ENCODE results near the gene RFX2. TPM values are rescaled to one million over a fixed set of nuclear protein-coding genes. Genes with fewer than 3 reads are reported as not detected.
A peak's percentile ranks its signal among the peaks of the same experiment; 100 is the strongest.
"Not testable (repeated sequence)": the region's sequence is repeated elsewhere in the genome, so short reads cannot be mapped to it uniquely, and the experiment has no call there.

RFX2 gene
- total RNA-seq, 1 experiment from 2014 or later = 2.9 TPM

DNA sequence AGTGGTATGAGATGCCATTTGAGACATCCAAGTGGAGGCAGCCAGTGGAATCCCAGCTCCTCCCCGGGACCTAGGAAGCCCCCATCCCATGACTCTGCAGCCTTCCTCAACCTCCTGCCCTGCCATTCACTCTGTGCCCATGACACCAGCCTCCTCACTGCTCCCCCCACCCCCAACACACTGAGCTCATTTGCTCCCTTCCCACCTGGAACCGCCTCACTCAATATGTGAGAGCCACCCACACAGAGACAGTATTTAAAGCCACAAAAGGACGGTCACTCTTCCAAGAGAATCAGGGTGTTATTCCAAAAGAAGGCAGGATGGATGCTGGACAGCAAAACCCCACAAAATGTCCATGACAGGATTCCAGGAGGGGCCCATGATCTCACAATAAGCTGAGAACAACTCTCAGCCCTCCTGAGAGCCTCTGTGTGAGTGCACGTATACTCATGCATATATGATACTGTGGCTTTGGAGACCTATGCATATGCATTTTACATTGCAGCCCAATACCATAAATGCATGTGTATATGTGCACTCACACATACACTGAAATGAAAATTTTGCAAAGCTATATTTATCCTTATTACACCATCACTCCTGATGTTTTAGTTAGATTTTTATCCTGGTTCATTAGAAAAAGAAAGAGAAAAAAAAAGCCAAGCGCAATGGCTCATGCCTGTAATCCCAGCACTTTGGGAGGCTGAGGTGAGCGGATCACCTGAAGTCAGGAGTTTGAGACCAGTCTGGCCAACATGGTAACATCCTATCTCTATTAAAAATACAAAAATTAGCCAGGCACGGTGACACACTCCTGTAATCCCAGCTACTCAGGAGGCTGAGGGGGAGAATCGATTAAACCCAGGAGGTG is 121.5 kb downstream of the RFX2 start:
- Histone ChIP-seq H3K27me3 (ENCODE audit: control insufficient read depth, insufficient read depth, low read length) (no peaks in the 10 kb centered on the region; the same call in 1 of the 2 replicates), H3K4me3 (ENCODE audit: insufficient read depth, low read depth, low read length) (no peak overlapping the region), H3K36me3 (replicated peaks; ENCODE audit: control insufficient read depth, insufficient read depth, low read length) (no peaks in the 10 kb centered on the region)
- no peak for DNase-seq

DNA sequence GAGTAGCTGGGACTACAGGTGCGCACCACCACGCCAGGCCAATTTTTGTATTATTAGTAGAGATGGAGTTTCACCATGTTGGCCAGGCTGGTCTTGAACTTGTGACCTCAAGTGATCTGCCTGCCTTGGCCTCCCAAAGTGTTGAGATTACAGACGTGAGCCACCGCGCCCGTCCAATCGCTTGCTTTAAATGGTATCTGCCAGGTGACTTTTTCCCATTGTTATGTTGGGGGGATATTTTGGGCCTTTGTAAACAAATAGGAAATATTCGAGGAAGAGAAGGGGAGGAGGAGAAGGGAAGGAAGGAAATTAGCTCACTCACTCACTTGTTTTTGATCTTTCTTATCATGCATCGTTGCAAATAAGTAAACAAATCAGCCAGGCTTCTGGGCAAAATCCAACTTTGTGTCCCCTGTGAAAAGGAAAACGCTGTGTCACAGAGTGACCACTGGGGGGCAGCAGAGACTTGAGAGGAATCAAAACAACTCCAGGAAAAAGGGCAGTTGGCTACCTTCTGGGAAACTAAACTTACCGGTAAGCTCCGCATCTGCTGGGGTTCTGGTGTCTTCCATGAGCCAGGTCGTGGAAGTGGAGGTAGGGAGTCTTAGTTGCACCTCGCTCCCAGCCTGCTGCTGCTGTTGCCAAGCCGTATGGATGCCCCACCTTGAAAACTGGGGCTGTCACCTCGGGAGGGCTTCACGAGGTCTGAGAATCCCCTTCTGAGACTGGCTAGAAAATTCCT is 123.1 kb downstream of the RFX2 start:
- H3K27me3 ChIP-seq (ENCODE audit: control insufficient read depth, insufficient read depth, low read length) = no peaks in the 10 kb centered on the region; the same call in 1 of the 2 replicates
- DNase-seq = peak; percentile 82
- no peak overlapping the region for H3K4me3 ChIP-seq (ENCODE audit: insufficient read depth, low read depth, low read length)
- no peaks in the 10 kb centered on the region for H3K36me3 ChIP-seq (replicated peaks; ENCODE audit: control insufficient read depth, insufficient read depth, low read length)

DNA sequence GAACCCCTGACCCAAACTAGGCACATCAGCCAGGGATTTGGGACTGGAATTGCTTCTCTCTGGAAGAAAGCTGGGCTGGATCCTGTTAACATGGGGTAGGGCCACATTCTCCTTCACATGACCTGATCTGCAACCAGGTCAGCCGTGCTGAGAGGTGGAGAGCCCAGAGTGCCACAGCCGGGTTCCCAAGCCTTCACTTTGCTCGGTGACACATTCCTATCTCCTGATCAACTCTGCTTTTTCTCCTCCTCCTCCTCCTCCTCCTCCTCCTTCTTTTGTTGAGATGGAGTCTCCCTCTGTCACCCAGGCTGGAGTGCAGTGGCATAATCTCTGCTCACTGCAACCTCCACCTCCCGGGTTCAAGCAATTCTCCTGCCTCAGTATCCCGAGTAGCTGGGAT is 124.5 kb downstream of the RFX2 start:
- not testable (repeated sequence) for DNase-seq; H3K27me3 ChIP-seq (ENCODE audit: control insufficient read depth, insufficient read depth, low read length); H3K36me3 ChIP-seq (replicated peaks; ENCODE audit: control insufficient read depth, insufficient read depth, low read length); H3K4me3 ChIP-seq (ENCODE audit: insufficient read depth, low read depth, low read length)

DNA sequence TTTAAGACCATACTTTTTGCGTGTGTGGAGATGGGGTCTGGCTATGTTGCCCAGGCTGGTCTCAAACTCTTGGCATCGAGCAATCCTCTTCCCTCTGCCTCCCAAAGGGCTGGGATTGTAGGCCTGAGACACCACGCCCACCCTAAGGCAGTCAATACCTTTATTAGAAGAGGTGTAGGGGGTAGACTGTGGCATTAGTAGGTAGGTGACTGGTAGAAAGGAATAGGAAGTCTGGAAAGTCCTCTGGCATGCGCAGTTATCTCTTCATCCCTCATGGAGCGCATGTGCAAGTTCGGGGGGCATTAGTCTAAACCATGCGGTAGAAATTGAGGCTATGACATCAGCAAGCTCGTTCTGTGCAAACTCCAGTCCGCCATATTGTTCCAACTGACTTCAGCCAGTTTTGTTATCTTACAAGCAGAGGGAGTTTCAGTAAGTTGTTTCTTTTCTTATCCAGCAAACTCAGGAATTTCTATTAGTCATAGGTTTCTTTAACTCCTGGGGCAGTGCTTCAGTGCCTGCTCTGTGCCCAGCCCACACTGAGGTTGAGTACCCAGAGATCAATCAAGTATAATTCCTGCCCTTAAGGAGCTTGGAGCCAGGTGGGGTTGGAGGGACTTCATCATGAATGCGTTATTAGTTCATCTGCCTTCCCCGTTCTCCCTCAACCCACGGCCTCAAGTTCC is 125.1 kb downstream of the RFX2 start:
- H3K4me3 ChIP-seq (ENCODE audit: insufficient read depth, low read depth, low read length) = no peak overlapping the region
- no peak for DNase-seq
- no peaks in the 10 kb centered on the region for H3K36me3 ChIP-seq (replicated peaks; ENCODE audit: control insufficient read depth, insufficient read depth, low read length)
- no peaks in the 10 kb centered on the region; the same call in 1 of the 2 replicates for H3K27me3 ChIP-seq (ENCODE audit: control insufficient read depth, insufficient read depth, low read length)

DNA sequence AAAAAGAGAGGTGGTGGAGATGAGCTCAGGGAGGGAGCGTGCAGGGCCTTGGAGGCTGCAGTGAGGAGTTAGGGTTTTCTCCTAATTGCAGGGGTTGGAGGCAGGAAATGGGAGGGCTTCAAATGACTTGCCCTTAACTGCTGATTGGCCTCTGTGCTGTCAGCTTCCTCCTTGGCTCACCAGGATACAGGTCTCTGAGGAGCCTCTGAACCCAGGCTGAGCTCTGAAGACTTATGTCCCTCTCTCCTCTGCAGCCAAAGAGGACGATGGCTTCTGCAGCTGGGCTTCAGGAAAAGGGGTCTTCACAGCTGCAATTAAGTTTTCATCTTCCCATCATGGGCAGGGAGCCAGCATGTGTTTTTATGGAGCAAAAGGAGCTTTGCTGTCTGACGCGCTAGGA is 125.7 kb downstream of the RFX2 start:
- no peak for DNase-seq
- Histone ChIP-seq H3K4me3 (ENCODE audit: insufficient read depth, low read depth, low read length) (no peak overlapping the region), H3K36me3 (replicated peaks; ENCODE audit: control insufficient read depth, insufficient read depth, low read length) (no peaks in the 10 kb centered on the region), H3K27me3 (ENCODE audit: control insufficient read depth, insufficient read depth, low read length) (no peaks in the 10 kb centered on the region; the same call in 1 of the 2 replicates)

DNA sequence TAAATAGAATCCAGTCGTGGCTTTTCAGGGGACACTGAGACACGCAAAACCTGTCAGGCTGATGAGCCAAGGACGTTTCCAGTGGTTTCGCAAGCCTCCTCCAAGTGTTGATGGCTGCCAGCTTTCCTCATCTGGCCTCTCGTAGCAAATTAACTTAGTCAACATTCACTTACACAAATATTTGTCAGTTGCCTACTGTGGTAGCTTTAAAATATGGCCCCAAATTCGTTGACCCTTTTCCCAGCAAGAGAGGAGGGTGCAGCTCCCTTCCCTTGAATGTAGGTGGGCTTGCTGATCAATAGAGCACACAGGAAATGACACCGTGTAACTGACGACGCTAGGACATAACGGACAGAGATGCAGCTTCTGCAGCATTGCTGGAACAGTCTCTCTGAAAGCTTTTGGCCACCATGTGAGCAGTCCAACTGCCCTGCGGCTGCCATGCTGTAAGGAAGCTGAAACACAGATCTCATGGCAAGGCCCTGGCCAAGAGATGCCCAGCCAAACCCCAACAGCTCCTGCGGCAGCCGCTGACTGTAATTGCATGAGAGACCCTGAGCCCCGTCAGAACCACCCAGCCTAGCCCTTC is 126.8 kb downstream of the RFX2 start:
- DNase-seq = no peak
- no peaks in the 10 kb centered on the region; the same call in 1 of the 2 replicates for H3K27me3 ChIP-seq (ENCODE audit: control insufficient read depth, insufficient read depth, low read length)
- H3K36me3 ChIP-seq (replicated peaks; ENCODE audit: control insufficient read depth, insufficient read depth, low read length) = no peaks in the 10 kb centered on the region
- H3K4me3 ChIP-seq (ENCODE audit: insufficient read depth, low read depth, low read length) = no peak overlapping the region

DNA sequence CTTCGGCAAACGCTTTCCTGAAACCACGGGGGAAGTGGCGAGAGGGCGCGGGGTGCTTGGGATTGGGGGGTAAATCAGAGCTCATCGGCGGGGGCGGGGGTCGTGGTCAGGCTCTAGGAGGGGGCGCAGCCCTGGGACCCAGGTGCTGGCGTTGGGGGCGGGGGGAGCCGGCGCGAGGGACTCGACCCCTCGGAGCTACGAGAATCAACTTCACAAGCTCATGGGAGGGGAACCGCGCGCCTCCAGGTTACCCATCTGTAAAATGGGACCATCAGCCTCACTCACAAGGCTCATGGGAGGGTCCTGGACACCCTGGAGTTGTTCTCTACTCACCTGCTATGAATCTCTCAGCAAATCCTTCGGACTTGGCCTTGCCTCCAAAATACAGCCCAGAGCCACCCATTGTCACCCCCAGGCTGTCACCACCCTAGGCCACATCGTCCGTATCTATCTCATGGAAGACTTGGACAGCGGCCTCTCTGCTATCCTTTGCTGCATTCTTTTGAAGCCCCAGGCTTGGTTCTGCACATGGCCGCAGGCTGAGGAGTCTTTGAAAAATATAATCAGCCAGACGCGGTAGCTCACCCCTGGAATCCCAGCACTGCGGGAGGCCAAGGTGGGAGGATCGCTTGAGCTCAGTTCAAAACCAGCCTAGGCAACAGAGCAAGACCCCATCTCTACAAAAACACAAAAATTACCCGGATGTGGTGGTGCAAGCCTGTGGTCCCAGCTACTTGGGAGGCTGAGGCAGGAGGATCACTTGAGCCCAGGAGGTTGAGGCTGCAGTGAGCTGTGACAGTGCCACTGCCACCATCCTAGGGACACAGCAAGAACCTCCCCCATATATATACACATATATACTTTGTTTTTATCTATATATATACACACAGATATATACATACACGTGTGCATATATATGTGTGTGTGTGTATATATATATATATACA is 131.4 kb downstream of the RFX2 start:
- Histone ChIP-seq H3K4me3 (ENCODE audit: insufficient read depth, low read depth, low read length) (peak overlapping the region; percentile 95), H3K27me3 (ENCODE audit: control insufficient read depth, insufficient read depth, low read length) (no peaks in the 10 kb centered on the region), H3K36me3 (replicated peaks; ENCODE audit: control insufficient read depth, insufficient read depth, low read length) (peaks cover 4% of the 10 kb centered on the region)
- DNase-seq = peak; percentile 61

DNA sequence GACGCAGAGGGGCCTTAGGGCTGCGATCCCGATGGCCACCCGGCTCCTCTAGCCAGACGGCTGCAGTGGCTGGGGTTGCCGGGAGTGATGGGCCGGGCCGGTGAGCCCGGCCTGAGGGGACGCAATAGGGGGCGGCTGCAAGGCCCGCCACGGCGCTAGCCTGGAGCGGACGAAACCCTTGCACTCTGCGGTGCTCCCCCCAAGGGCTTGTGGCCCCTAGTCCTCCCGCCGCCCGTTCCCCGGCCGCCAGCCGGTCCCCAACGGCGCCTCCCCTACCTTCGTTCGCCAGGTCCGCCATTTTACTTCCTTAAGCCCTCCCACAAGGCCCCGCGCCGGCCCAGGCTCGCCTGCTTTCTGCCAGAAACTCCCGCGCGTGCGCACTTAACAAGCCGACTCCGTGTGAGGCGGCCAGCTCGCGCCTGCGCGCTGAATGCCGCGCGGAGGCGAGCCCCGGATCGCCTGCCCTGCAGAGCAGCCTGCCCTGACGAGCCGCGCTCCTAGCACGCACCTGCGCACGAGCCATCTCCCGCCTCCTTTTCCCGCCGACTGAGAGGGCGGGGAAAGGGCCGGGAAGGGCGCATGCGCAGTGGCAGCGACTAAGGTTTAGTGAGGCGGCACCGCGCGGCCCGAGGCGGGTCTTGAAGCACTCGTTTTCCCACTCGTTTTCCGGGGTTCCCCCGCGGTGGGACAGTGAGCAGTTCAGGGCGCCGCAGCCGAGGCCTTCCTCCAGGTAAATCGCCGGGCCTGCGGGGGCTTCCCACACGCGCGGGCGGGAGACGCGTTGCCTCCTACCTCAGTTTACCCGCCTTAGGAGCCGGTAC is 132.3 kb downstream of the RFX2 start, which contains the start of gene RANBP3:
RANBP3 (minus strand) TSS at position 356 of the 821 bp plus-strand sequence; CDS start at position 298, 58 bp downstream.
- Histone ChIP-seq H3K27me3 (ENCODE audit: control insufficient read depth, insufficient read depth, low read length) (no peaks in the 10 kb centered on the region), H3K36me3 (replicated peaks; ENCODE audit: control insufficient read depth, insufficient read depth, low read length) (peaks cover 5% of the 10 kb centered on the region), H3K4me3 (ENCODE audit: insufficient read depth, low read depth, low read length) (peak within 1 kb of the TSS; percentile 95)
- peak; percentile 100 for DNase-seq

DNA sequence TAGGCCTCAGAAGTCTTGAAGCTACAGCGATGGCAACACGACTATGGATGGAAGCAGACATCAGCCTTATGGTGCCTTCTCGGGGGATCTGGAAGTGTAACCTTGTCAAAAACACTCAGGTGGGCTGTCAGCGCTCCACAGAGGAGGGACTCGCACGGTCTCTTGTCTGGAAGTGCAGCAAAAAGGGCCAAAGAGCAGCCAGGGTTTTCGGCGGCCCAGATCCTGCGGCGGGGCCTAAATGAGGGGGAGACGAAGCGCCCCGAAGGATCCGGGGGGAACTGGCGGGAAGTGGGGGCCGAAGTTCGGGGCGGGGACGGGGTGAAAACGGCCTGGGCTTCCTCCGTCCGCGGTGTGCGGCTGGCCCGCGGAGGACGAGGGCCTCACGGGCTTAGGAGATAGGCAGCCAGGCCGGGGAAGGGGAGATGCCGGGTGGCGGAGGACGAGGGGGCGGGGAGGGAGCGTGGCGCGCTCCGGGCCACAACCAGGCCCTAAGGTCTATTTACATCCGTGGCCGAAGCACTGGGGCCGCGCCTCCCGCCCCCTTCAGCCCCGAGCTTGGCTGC is 133.0 kb downstream of the RFX2 start:
- DNase-seq = no peak
- Histone ChIP-seq H3K36me3 (replicated peaks; ENCODE audit: control insufficient read depth, insufficient read depth, low read length) (peaks cover 5% of the 10 kb centered on the region), H3K4me3 (ENCODE audit: insufficient read depth, low read depth, low read length) (peak overlapping the region; percentile 95), H3K27me3 (ENCODE audit: control insufficient read depth, insufficient read depth, low read length) (no peaks in the 10 kb centered on the region)

DNA sequence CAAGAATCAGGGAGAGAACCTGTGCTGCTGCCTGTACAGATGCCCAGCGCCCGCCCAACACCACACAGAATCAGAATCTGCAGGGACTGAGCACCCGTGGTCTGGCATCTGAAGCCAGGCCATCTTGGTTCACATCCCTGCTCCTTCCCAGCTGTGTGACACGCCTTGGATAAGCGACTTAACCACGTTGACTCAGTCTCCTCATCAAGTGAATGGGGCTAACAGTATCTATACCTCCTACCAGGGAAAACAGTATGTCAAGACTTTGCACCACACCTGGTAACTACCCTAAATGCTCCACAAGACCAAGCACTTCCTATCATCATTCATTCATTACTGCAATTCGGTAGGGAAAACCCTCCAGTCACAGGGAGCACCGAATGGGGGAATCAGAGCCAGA is 133.5 kb downstream of the RFX2 start:
- H3K27me3 ChIP-seq (ENCODE audit: control insufficient read depth, insufficient read depth, low read length) = no peaks in the 10 kb centered on the region
- peaks cover 5% of the 10 kb centered on the region for H3K36me3 ChIP-seq (replicated peaks; ENCODE audit: control insufficient read depth, insufficient read depth, low read length)
- H3K4me3 ChIP-seq (ENCODE audit: insufficient read depth, low read depth, low read length) = peak overlapping the region; percentile 95
- DNase-seq = no peak

DNA sequence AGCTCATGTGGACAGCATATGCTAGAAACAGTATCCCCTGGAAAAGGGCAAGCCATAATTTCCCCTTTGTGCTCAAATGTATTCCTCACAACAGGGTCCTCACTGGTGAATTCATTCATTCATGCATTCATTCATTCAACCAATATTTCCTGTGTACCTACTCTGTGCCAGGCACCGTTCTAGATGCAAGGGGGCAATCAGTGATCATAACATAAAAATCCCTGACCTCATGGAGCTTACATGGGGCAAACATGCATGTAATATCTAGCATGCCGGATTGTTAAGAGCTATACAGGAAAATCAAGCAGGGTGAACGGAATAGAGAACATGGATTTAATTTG is 134.9 kb downstream of the RFX2 start:
- DNase-seq = no peak

DNA sequence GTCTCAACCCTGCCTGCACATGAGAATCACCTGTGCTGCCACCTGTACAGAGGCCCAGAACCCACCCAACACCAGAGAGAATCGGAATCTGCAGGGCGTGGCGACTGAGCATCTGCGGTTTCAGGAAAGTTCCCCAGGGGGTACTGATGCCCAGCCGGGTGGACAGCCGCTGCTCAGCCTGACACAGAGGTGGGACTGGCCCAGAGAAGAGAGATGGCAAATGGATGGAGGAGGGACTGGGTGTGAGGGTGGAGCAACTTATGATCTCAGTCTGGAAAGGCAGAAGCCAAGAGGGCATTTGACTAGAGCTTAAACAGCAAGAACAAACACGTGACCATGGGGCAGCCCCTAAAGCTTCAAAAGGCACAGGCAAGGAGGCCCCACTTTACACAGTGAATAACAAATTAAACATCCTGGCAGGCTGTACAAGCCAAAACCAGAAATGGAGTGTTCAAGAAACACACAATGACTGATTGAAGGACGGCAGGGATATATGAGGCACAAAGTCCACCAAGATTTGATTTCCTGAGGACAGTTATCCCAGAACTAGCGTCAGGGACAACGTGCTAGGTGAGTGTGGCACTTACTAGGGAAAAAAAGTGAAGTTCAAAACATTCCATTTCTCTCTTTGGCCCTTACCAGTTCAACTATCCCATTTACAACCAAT is 135.4 kb downstream of the RFX2 start:
- no peak for DNase-seq
- no peaks in the 10 kb centered on the region for H3K27me3 ChIP-seq (ENCODE audit: control insufficient read depth, insufficient read depth, low read length)
- no peak overlapping the region for H3K4me3 ChIP-seq (ENCODE audit: insufficient read depth, low read depth, low read length)
- peaks cover 5% of the 10 kb centered on the region for H3K36me3 ChIP-seq (replicated peaks; ENCODE audit: control insufficient read depth, insufficient read depth, low read length)

More for the DNA sequence above, 134.9 kb downstream of the RFX2 start:
- Histone ChIP-seq H3K4me3 (ENCODE audit: insufficient read depth, low read depth, low read length) (no peak overlapping the region), H3K36me3 (replicated peaks; ENCODE audit: control insufficient read depth, insufficient read depth, low read length) (peaks cover 5% of the 10 kb centered on the region), H3K27me3 (ENCODE audit: control insufficient read depth, insufficient read depth, low read length) (no peaks in the 10 kb centered on the region)
